Measurements from ENCODE around the gene TOP3A. TPM values are rescaled to one million over a fixed set of nuclear protein-coding genes. Genes with fewer than 3 reads are reported as not detected.
A peak's percentile ranks its signal among the peaks of the same experiment; 100 is the strongest.

The TOP3A gene
- total and polyA plus RNA-seq, 8 donors = 24.7 to 65.1 (median 50.7) TPM

DNA sequence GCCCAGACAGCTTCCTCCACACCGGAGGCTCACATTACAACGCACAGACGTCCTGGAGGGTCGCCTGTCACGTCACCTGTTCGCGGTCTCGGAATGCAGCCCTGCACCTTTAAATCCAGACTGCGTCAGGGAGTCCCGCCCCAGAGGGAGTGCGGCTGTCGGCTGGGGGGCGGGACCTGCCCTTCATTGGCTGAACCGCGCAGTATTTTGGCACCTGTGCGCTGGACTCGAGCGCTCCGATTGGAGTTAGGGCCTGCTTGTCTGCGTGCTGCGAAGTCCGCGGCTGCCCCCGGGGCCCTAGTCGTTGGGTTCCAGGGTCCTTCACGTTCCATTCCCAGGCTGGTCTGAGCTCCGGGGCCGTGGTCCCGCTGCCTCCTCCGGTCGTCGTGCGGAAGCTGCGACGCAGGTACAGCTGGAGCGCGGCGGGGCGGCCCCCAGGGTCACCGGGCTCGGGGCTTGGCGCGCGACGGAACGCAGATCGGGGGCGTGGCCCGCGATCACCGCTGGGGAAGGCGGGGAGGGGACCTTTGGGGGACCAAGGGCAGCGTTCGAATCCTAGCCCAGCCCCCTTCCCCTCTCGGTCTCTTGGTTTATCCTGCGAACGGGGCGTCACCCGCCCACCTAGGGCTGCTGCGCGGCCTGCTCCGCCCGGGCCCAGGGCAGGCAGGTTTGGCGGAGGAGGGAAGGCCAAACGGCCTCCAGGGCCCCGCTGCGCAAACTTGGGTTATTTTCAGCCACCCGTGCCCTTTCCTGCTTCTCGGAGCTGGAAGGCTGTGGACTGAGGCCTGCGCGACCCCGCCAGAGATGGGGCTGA lies 54.3 kb downstream of the TOP3A start, which contains the start of gene MIEF2:
MIEF2 (plus strand) TSS at position 331 of the 814 bp plus-strand sequence. CDS start 2,059 bp downstream, outside the sequence.
- intact Hi-C loops (cut with DNase I) = no loop called here
- H3K4me1 ChIP-seq = peaks cover 22 to 48% of the 10 kb centered on the region in 2 donors

GRCh38 chr17:18259621-18260331 lies 55.0 kb downstream of the TOP3A start:
- H3K27ac ChIP-seq = peak overlapping the region; percentile 86 to 88
- DNase-seq = no peak
- H3K27me3 ChIP-seq = no peaks in the 10 kb centered on the region
- H3K4me3 ChIP-seq = peak overlapping the region; percentile 89 to 94
- H3K36me3 ChIP-seq = peaks cover 0 to 42% of the 10 kb centered on the region in 2 donors
- ATAC-seq = no peak
- TF ChIP-seq, protein P1, sequence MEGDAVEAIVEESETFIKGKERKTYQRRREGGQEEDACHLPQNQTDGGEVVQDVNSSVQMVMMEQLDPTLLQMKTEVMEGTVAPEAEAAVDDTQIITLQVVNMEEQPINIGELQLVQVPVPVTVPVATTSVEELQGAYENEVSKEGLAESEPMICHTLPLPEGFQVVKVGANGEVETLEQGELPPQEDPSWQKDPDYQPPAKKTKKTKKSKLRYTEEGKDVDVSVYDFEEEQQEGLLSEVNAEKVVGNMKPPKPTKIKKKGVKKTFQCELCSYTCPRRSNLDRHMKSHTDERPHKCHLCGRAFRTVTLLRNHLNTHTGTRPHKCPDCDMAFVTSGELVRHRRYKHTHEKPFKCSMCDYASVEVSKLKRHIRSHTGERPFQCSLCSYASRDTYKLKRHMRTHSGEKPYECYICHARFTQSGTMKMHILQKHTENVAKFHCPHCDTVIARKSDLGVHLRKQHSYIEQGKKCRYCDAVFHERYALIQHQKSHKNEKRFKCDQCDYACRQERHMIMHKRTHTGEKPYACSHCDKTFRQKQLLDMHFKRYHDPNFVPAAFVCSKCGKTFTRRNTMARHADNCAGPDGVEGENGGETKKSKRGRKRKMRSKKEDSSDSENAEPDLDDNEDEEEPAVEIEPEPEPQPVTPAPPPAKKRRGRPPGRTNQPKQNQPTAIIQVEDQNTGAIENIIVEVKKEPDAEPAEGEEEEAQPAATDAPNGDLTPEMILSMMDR (IDR thresholded peaks at IDR 0.05) = no peak
- H3K9me3 ChIP-seq = no peaks in the 10 kb centered on the region
- H3K4me1 ChIP-seq = peaks cover 22 to 48% of the 10 kb centered on the region in 2 donors
- intact Hi-C loops (cut with DNase I) = no loop called here

More for the DNA sequence above, 54.3 kb downstream of the TOP3A start, which contains the start of gene MIEF2:
- Histone ChIP-seq H3K4me3 (peak within 1 kb of the TSS; percentile 89 to 94), H3K27me3 (no peaks in the 10 kb centered on the region), H3K9me3 (no peaks in the 10 kb centered on the region), H3K36me3 (peaks cover 0 to 42% of the 10 kb centered on the region in 2 donors), H3K27ac (peak within 1 kb of the TSS; percentile 86 to 88)
- DNase-seq (peak; percentile 93 to 97 (median 96)), ATAC-seq (peak; percentile 87)
- TF ChIP-seq, protein P1 (IDR thresholded peaks at IDR 0.05) = no peak

DNA sequence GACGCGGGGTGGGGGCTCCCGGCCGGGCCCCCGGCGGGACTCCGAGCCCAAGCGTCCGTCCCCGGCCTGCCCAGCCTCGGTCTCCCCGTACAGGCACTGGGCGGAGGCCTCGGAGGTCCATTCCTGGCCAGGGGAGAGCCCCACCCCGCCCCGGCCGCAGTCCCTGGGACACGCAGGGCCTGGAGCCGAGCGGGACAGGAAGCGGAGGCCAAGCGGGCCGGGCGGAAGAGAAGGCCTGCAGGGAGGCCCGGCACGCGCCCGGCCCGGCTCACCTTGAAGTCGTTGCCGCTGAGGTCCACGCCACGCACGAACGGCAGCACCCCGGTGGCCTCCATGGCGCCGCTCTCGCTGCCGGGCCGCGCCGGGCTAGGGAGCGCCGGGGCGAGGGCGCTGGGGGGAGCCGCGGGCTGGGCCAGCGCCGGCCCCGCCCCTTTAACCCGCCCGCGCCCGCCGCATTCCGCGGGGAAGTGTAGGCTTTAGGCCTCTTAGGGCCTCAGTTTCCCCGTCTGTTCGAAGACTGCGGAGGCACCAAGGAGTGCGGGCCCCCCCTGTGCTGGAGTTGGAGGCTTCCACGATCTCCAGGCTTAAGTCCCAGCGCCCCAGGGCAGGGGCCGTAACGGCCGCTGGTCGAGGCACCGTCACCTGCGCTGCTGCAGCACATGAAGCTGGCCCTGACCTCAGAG lies 56.3 kb downstream of the TOP3A start, which contains the start of gene FLII:
FLII (minus strand) TSS at position 383 of the 683 bp plus-strand sequence; CDS start at position 335, 48 bp downstream.
- ATAC-seq (peak; percentile 66), DNase-seq (peak; percentile 39 to 93 (median 50))
- Histone ChIP-seq H3K4me1 (peaks cover 22 to 48% of the 10 kb centered on the region in 2 donors), H3K36me3 (peaks cover 0 to 42% of the 10 kb centered on the region in 2 donors), H3K27ac (peak within 1 kb of the TSS; percentile 92 to 99), H3K4me3 (peak within 1 kb of the TSS; percentile 98 to 99), H3K9me3 (no peaks in the 10 kb centered on the region), H3K27me3 (no peaks in the 10 kb centered on the region)
- TF ChIP-seq, protein P1 (IDR thresholded peaks at IDR 0.05) = no peak
- intact Hi-C loops (cut with DNase I) = no loop called here

- H3K36me3 ChIP-seq = peaks cover 0 to 42% of the 10 kb centered on the region in 2 donors
- TF ChIP-seq, protein P1 (IDR thresholded peaks at IDR 0.05) = no peak
- no peaks in the 10 kb centered on the region for H3K9me3 ChIP-seq
- peaks cover 22 to 48% of the 10 kb centered on the region in 2 donors for H3K4me1 ChIP-seq
- peak overlapping the region; percentile 92 to 99 for H3K27ac ChIP-seq
- no peaks in the 10 kb centered on the region for H3K27me3 ChIP-seq
- intact Hi-C loops (cut with DNase I) = no loop called here
- ATAC-seq = peak; percentile 64
- DNase-seq = peak; percentile 17 to 95 (median 58)
- H3K4me3 ChIP-seq = peak overlapping the region; percentile 98 to 99
Measured at GRCh38 chr17:18257982-18258355, 56.8 kb downstream of the TOP3A start.

Data from left lung (tissue), 10 donors.